Glutamatergic neuron (in vitro differentiated cells): ENCODE data around the gene DTNA. TPM values are rescaled to one million over a fixed set of nuclear protein-coding genes. Genes with fewer than 3 reads are reported as not detected.

ENCODE experiments used
- DNase-seq: peaks from one replicate; pipeline ENCODE4 v3.0.0; 2022
- H3K27ac Mint-ChIP-seq: one replicate; pipeline ENCODE4 v1.8.0; 2020; ENCODE audit warnings: mild to moderate bottlenecking, mixed read lengths, inconsistent platforms; ENCODE audit not compliant: unreplicated experiment
- H3K27me3 Mint-ChIP-seq: one replicate; pipeline ENCODE4 v1.8.0; 2020; ENCODE audit warnings: mild to moderate bottlenecking, moderate library complexity, mixed read lengths, inconsistent platforms; ENCODE audit not compliant: unreplicated experiment
- H3K36me3 Mint-ChIP-seq: one replicate; pipeline ENCODE4 v1.8.0; 2020; ENCODE audit warnings: mild to moderate bottlenecking, mixed read lengths, inconsistent platforms; ENCODE audit not compliant: unreplicated experiment
- H3K4me1 Mint-ChIP-seq: one replicate; pipeline ENCODE4 v1.8.0; 2020; ENCODE audit warnings: mild to moderate bottlenecking, low read depth, mixed read lengths, inconsistent platforms; ENCODE audit not compliant: unreplicated experiment
- H3K4me3 Mint-ChIP-seq: one replicate; pipeline ENCODE4 v1.8.0; 2020; ENCODE audit warnings: mild to moderate bottlenecking, mixed read lengths, inconsistent platforms; ENCODE audit not compliant: unreplicated experiment
- H3K9me3 Mint-ChIP-seq: one replicate; pipeline ENCODE4 v1.8.0; 2020; ENCODE audit warnings: mild to moderate bottlenecking, moderate library complexity, mixed read lengths, inconsistent platforms; ENCODE audit not compliant: unreplicated experiment
- total RNA-seq: library from RNA; stranded (reverse); fragmentation: NEBNext Ultra II Directional; extraction: Animal tissue kit (Norgen Biotek cat#: 25700); gene quantifications from one replicate; pipeline ENCODE4 v1.2.1, GENCODE V29; 2021; ENCODE audit not compliant: unreplicated experiment
- TF ChIP-seq, protein P1 (sequence below): fragments of 200-600 bp; sonication (generic); IDR thresholded peaks from one replicate; pipeline ENCODE4 v1.5.0; 2021; ENCODE audit not compliant: partially characterized antibody, unreplicated experiment

DTNA gene
- total RNA-seq, 1 donor from 2014 or later = 29.5 TPM

DNA sequence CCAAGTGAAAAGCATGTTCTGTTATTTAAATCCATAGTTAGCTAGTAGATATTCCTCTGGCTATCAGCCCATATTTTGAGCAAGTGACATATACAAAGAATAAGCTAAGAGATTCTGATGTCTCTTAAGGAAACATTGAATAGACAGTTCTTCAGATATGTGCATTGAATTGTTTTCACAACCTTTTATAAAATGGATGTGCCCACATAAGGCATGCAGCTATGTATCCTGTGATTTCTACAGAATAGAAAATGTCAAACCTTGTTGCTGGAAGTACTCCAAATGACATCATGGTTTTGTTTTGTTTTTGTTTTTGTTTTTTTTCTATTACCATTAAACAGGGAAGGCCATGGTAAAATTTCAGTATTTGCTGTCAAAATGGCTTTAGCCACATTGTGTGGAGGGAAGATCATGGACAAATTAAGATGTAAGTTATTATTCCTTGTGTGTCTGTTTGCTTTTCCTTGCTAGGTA lies 95.8 kb downstream of the DTNA start:
- H3K27me3 Mint-ChIP-seq = no peaks in the 10 kb centered on the region
- DNase-seq = no peak
- no peak overlapping the region for H3K4me3 Mint-ChIP-seq
- no peaks in the 10 kb centered on the region for H3K36me3 Mint-ChIP-seq
- H3K9me3 Mint-ChIP-seq = peaks cover 1% of the 10 kb centered on the region
- H3K27ac Mint-ChIP-seq = no peak overlapping the region
- TF ChIP-seq, protein P1, sequence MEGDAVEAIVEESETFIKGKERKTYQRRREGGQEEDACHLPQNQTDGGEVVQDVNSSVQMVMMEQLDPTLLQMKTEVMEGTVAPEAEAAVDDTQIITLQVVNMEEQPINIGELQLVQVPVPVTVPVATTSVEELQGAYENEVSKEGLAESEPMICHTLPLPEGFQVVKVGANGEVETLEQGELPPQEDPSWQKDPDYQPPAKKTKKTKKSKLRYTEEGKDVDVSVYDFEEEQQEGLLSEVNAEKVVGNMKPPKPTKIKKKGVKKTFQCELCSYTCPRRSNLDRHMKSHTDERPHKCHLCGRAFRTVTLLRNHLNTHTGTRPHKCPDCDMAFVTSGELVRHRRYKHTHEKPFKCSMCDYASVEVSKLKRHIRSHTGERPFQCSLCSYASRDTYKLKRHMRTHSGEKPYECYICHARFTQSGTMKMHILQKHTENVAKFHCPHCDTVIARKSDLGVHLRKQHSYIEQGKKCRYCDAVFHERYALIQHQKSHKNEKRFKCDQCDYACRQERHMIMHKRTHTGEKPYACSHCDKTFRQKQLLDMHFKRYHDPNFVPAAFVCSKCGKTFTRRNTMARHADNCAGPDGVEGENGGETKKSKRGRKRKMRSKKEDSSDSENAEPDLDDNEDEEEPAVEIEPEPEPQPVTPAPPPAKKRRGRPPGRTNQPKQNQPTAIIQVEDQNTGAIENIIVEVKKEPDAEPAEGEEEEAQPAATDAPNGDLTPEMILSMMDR = no peak
- no peaks in the 10 kb centered on the region for H3K4me1 Mint-ChIP-seq

DNA sequence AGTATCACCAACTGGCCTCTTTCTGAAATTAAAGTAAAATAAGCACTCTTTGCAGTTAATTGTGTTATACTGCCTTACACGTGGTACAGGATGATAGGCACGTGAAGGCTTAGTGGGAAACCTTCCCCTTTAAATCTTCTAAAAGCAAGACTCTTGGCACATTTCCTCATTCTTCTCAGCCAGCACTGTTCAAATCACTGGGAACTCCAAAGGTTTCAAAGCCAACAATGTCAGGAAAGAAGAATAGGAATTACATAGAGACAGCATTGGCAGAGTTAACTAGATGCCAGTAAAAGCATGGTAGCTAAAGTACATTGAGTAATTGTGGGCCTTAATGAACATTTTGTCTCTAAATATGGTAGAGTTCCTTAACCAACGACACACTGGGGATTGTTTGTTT lies 96.4 kb downstream of the DTNA start:
- TF ChIP-seq, protein P1 = no peak
- Mint-ChIP-seq H3K9me3 (peaks cover 1% of the 10 kb centered on the region), H3K27ac (no peak overlapping the region), H3K36me3 (no peaks in the 10 kb centered on the region), H3K4me1 (no peaks in the 10 kb centered on the region), H3K27me3 (no peaks in the 10 kb centered on the region), H3K4me3 (no peak overlapping the region)
- no peak for DNase-seq

DNA sequence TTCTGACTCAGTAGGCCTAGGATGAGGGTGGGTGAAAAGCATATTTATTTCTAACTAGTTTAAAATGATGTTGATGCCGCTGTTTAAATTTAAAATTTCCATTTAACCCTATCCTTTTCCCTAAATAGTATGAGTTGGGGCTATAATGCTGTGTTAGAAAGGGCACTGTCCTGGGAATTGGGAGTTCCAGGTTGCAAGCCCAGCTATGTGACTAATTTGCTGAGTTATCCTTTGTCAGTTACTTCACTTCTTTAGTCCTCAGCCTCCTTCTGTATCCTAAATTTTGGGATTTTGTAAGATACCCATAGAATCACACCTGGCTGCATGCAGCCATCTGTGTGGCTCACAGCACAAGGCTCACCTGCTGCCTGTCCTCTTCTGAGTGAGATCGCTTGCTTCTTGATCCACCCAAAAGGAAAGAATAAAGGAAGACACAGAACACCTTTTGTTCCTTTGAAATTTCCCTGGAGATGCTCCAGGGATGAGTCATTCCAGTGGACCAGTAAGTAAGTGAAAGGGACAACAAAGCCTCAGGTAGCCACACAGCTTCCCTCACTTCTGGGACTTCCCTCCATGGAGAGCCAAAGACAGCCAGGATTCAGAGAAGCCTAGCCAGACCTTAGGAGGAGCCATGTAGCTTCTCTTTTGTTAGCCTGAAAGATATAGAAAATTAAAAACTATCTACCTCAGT lies 97.2 kb downstream of the DTNA start:
- DNase-seq = no peak
- Mint-ChIP-seq H3K27me3 (no peaks in the 10 kb centered on the region), H3K27ac (no peak overlapping the region), H3K4me3 (no peak overlapping the region), H3K36me3 (no peaks in the 10 kb centered on the region), H3K4me1 (no peaks in the 10 kb centered on the region), H3K9me3 (peaks cover 1% of the 10 kb centered on the region)
- TF ChIP-seq, protein P1 = no peak

DNA sequence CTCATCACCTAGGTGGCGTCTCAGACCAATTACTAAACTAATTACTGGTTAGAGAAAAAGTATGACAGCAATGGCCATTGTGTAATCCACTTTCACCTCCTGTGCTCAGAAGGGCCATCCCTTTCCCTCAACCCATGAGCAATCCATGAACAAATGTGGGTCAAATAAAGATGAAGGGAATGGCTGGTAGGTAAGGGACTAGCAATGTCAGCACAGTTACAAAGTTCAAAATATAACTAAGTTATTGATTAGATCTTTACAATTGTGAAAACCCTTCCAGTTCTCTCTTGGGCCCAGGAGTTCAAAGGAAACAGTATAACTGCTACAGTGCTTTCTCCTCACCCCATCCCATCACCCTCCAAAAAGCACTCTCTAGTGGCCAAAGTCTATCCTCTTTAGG lies 98.3 kb downstream of the DTNA start:
- DNase-seq = no peak
- Mint-ChIP-seq H3K4me1 (no peaks in the 10 kb centered on the region), H3K9me3 (peaks cover 1% of the 10 kb centered on the region), H3K36me3 (no peaks in the 10 kb centered on the region), H3K4me3 (no peak overlapping the region), H3K27ac (no peak overlapping the region), H3K27me3 (no peaks in the 10 kb centered on the region)
- TF ChIP-seq, protein P1 = no peak

DNA sequence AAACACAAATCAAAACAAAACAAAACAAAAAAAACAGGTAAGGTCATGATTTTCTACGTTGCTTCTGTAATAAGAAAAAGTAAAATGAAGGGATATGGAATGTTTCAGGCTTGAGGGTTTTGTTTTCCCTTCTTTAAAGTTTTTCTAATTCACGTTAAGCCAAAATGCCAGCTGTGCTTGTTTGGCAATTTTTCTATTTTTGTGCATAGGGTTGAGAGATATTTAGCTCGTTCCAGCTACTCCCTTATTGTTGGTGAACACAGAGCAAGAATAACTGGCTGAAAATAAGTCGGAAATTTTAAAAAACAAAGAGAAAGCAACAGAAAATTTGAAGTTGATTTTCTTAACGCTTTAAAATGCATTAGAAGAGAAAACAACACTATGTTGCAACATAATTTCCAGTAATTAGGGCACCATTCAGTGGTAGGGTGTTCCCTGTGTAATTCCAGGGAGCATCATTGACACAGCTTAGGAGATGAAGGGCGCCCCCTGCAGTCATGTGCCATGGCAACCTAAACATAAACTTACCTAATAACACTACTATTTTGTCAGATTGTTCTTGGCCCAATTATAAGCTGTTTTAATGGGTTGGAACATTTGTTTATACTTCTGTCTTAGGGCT lies 99.5 kb downstream of the DTNA start:
- Mint-ChIP-seq H3K4me1 (no peaks in the 10 kb centered on the region), H3K4me3 (no peak overlapping the region), H3K9me3 (no peaks in the 10 kb centered on the region), H3K36me3 (no peaks in the 10 kb centered on the region), H3K27me3 (no peaks in the 10 kb centered on the region), H3K27ac (no peak overlapping the region)
- TF ChIP-seq, protein P1 = peak; percentile 47
- DNase-seq = peak; percentile 64
